CD14-positive monocyte (primary cell): ENCODE results near the gene OBSCN. TPM values are rescaled to one million over a fixed set of nuclear protein-coding genes. Genes with fewer than 3 reads are reported as not detected.

Source experiments
- DNase-seq, 3 donors: peaks; one replicate each; pipeline ENCODE4 v3.0.0-alpha.2; 2011 to 2022
- H2AFZ ChIP-seq: 2 replicates; pipeline ENCODE4 v1.6.0; 2012; ENCODE audit warnings: mild to moderate bottlenecking, low read depth, low read length, inconsistent platforms; ENCODE audit not compliant: insufficient read depth, poor library complexity, severe bottlenecking
- H3K27ac ChIP-seq, 2 donors: 1 replicate in 1 of 2; 2 replicates in 1 of 2; pipeline ENCODE4 v1.5.1; 2012 to 2013; ENCODE audit warnings: low read length in 2 of 2, control low read depth in 1 of 2, inconsistent platforms in 1 of 2, low read depth in 1 of 2, mild to moderate bottlenecking in 1 of 2
- H3K27me3 ChIP-seq, 2 donors: one replicate each; pipeline versions ENCODE4 v1.6.0 to v1.6.1; 2011 to 2013; ENCODE audit warnings: low read length in 2 of 2; ENCODE audit not compliant: control insufficient read depth in 2 of 2, insufficient read depth in 2 of 2
- H3K36me3 ChIP-seq, 2 donors: replicated peaks in 1 of 2; 1 replicate in 1 of 2; 2 replicates in 1 of 2; pipeline versions ENCODE4 v1.5.1 to v1.6.1; 2012 to 2013; ENCODE audit warnings: low read length in 2 of 2, control low read depth in 1 of 2, inconsistent platforms in 1 of 2, mild to moderate bottlenecking in 1 of 2; ENCODE audit not compliant: insufficient read depth in 2 of 2, control insufficient read depth in 1 of 2
- H3K4me1 ChIP-seq, 2 donors: 1 replicate in 1 of 2; 2 replicates in 1 of 2; pipeline versions ENCODE4 v1.5.1 to v1.6.1; 2012 to 2013; ENCODE audit warnings: low read length in 2 of 2, control low read depth in 1 of 2, inconsistent platforms in 1 of 2, mild to moderate bottlenecking in 1 of 2, moderate library complexity in 1 of 2; ENCODE audit not compliant: insufficient read depth in 2 of 2, control insufficient read depth in 1 of 2
- H3K4me2 ChIP-seq: replicated peaks from 2 replicates; pipeline ENCODE3; 2012; ENCODE audit warnings: low read length, moderate library complexity, mild to moderate bottlenecking; ENCODE audit not compliant: poor library complexity, severe bottlenecking; ENCODE audit errors: extremely low read depth
- H3K4me3 ChIP-seq, 3 experiments: fragments of 200-600 bp in 1 of 3; sonication (generic) in 1 of 3; replicated peaks in 1 of 3; 1 replicate in 2 of 3; 2 replicates in 1 of 3; pipeline ENCODE4 v1.5.1; 2011 to 2013; ENCODE audit warnings: low read length in 3 of 3, mild to moderate bottlenecking in 3 of 3, control low read depth in 2 of 3, low read depth in 2 of 3, inconsistent platforms in 1 of 3, moderate library complexity in 1 of 3
- H3K79me2 ChIP-seq: 2 replicates; pipeline ENCODE4 v1.6.0; 2012; ENCODE audit warnings: mild to moderate bottlenecking, control low read depth, inconsistent platforms, low read length, moderate library complexity; ENCODE audit not compliant: insufficient read depth
- H3K9ac ChIP-seq: 2 replicates; pipeline ENCODE4 v1.6.0; 2017; ENCODE audit warnings: low read length, mild to moderate bottlenecking; ENCODE audit not compliant: insufficient read depth, poor library complexity, severe bottlenecking
- H3K9me3 ChIP-seq, 2 donors: replicated peaks in 1 of 2; 1 replicate in 1 of 2; 2 replicates in 1 of 2; pipeline versions ENCODE4 v1.5.1 to v1.6.1; 2012 to 2013; ENCODE audit warnings: low read length in 2 of 2, control low read depth in 1 of 2; ENCODE audit not compliant: control insufficient read depth in 1 of 2, insufficient read depth in 1 of 2
- H4K20me1 ChIP-seq: 2 replicates; pipeline ENCODE4 v1.6.0; 2012; ENCODE audit warnings: mild to moderate bottlenecking, low read length, control low read depth, moderate library complexity; ENCODE audit not compliant: insufficient read depth
- H3K27ac Mint-ChIP-seq, 7 donors: one replicate each; pipeline ENCODE4 v1.8.0; 2020; ENCODE audit warnings: mild to moderate bottlenecking in 7 of 7, mixed read lengths in 7 of 7, moderate library complexity in 6 of 7, inconsistent platforms in 2 of 7
- H3K27me3 Mint-ChIP-seq, 3 donors: one replicate each; pipeline ENCODE4 v1.8.0; 2021 to 2022; ENCODE audit warnings: low read depth in 3 of 3, mild to moderate bottlenecking in 3 of 3, mixed read lengths in 3 of 3, moderate library complexity in 3 of 3, inconsistent platforms in 1 of 3
- H3K36me3 Mint-ChIP-seq, 2 donors: one replicate each; pipeline ENCODE4 v1.8.0; 2020; ENCODE audit warnings: mixed read lengths in 2 of 2, inconsistent platforms in 1 of 2, mild to moderate bottlenecking in 1 of 2
- H3K4me1 Mint-ChIP-seq: one replicate; pipeline ENCODE4 v1.8.0; 2020; ENCODE audit warnings: mild to moderate bottlenecking, mixed read lengths
- H3K4me3 Mint-ChIP-seq, 2 donors: one replicate each; pipeline ENCODE4 v1.8.0; 2020; ENCODE audit warnings: mild to moderate bottlenecking in 2 of 2, mixed read lengths in 2 of 2, moderate library complexity in 1 of 2
- H3K9me3 Mint-ChIP-seq, 7 donors: one replicate each; pipeline ENCODE4 v1.8.0; 2020 to 2022; ENCODE audit warnings: mixed read lengths in 7 of 7, mild to moderate bottlenecking in 6 of 7, moderate library complexity in 6 of 7, inconsistent platforms in 2 of 7
- WGBS: methylation state at CpG from one replicate; pipeline ENCODE4 v1.1.5; 2013; ENCODE audit warnings: missing lambda C conversion rate; ENCODE audit not compliant: insufficient coverage; 5-methylcytosine and 5-hydroxymethylcytosine counted together
- intact Hi-C, 2 donors: fragments of 100-400 bp; cut with micrococcal nuclease; formaldehyde crosslinking; loops; one replicate each; pipeline versions ENCODE4 v1.15.0 to v1.15.1; 2023
- polyA plus RNA-seq, 3 donors: library from polyadenylated mRNA; depleted of rRNA in 1 of 3; unstranded in 2 of 3; stranded (reverse) in 1 of 3; fragments of 300-500 nt in 2 of 3; fragments of >200 nt in 1 of 3; fragmentation: Illumina TruSeq in 2 of 3; gene quantifications; 1 replicate in 2 of 3; 2 replicates in 1 of 3; pipeline ENCODE4 v1.2.3, GENCODE V29; 2012 to 2021
- TF ChIP-seq, protein P1 (sequence below): fragments of 200-600 bp; IDR thresholded peaks from one replicate; pipeline ENCODE4 v1.8.0; 2022; ENCODE audit warnings: antibody characterized with exemption, mild to moderate bottlenecking

The OBSCN gene
- polyA plus RNA-seq, 3 donors = 0.57 to 1.5 (median 0.76) TPM

GRCh38 chr1:228420968-228421826 is 213.4 kb downstream of the OBSCN start:
- peaks cover 25 to 40% of the 10 kb centered on the region in 2 donors for H3K27me3 ChIP-seq
- H3K4me1 Mint-ChIP-seq = peaks cover 5% of the 10 kb centered on the region
- no peak overlapping the region for H3K4me3 Mint-ChIP-seq
- H3K36me3 Mint-ChIP-seq = no peaks in the 10 kb centered on the region
- peaks cover 4 to 17% (median 10%) of the 10 kb centered on the region in 7 donors for H3K9me3 Mint-ChIP-seq
- DNase-seq = no peak
- H3K4me2 ChIP-seq = no peak overlapping the region
- TF ChIP-seq, protein P1, sequence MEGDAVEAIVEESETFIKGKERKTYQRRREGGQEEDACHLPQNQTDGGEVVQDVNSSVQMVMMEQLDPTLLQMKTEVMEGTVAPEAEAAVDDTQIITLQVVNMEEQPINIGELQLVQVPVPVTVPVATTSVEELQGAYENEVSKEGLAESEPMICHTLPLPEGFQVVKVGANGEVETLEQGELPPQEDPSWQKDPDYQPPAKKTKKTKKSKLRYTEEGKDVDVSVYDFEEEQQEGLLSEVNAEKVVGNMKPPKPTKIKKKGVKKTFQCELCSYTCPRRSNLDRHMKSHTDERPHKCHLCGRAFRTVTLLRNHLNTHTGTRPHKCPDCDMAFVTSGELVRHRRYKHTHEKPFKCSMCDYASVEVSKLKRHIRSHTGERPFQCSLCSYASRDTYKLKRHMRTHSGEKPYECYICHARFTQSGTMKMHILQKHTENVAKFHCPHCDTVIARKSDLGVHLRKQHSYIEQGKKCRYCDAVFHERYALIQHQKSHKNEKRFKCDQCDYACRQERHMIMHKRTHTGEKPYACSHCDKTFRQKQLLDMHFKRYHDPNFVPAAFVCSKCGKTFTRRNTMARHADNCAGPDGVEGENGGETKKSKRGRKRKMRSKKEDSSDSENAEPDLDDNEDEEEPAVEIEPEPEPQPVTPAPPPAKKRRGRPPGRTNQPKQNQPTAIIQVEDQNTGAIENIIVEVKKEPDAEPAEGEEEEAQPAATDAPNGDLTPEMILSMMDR = no peak
- 91% methylated on average over 5 of the region's 7 CpGs for WGBS
- no peak overlapping the region for H3K9ac ChIP-seq
- intact Hi-C loops = no loop called here
- H3K36me3 ChIP-seq = no peaks in the 10 kb centered on the region
- H3K79me2 ChIP-seq = no peaks in the 10 kb centered on the region
- peaks cover 42 to 60% (median 45%) of the 10 kb centered on the region in 3 donors for H3K27me3 Mint-ChIP-seq
- H3K4me3 ChIP-seq = no peak overlapping the region
- no peak overlapping the region for H2AFZ ChIP-seq
- no peak overlapping the region for H3K27ac Mint-ChIP-seq
- no peak overlapping the region for H3K27ac ChIP-seq
- H3K9me3 ChIP-seq = peaks cover 0 to 11% of the 10 kb centered on the region in 2 donors
- peaks cover 4% of the 10 kb centered on the region in 2 donors for H3K4me1 ChIP-seq
- peaks cover 4% of the 10 kb centered on the region for H4K20me1 ChIP-seq

- H2AFZ ChIP-seq = no peak overlapping the region
- TF ChIP-seq, protein P1 = no peak
- H3K9ac ChIP-seq = no peak overlapping the region
- no peaks in the 10 kb centered on the region for H3K4me1 Mint-ChIP-seq
- H3K4me1 ChIP-seq = no peaks in the 10 kb centered on the region
- H3K27ac Mint-ChIP-seq = no peak overlapping the region
- H3K36me3 ChIP-seq = no peaks in the 10 kb centered on the region
- H3K27me3 Mint-ChIP-seq = peaks cover 27 to 45% (median 35%) of the 10 kb centered on the region in 3 donors
- no peaks in the 10 kb centered on the region for H3K79me2 ChIP-seq
- H4K20me1 ChIP-seq = no peaks in the 10 kb centered on the region
- no peak for DNase-seq
- peaks cover 7 to 16% of the 10 kb centered on the region in 2 donors for H3K27me3 ChIP-seq
- H3K27ac ChIP-seq = no peak overlapping the region
- no peak overlapping the region for H3K4me3 ChIP-seq
- H3K36me3 Mint-ChIP-seq = no peaks in the 10 kb centered on the region
- intact Hi-C loops = no loop called here
- H3K4me2 ChIP-seq = no peak overlapping the region
- peaks cover 4 to 17% (median 13%) of the 10 kb centered on the region in 7 donors for H3K9me3 Mint-ChIP-seq
- H3K4me3 Mint-ChIP-seq = no peak overlapping the region
- peaks cover 0 to 11% of the 10 kb centered on the region in 2 donors for H3K9me3 ChIP-seq
- WGBS = 87% methylated on average over 5 of the region's 7 CpGs
Measured at GRCh38 chr1:228423404-228424053, 215.7 kb downstream of the OBSCN start.
